K562 (cell line): ENCODE results near the gene SAMD4A. TPM values are rescaled to one million over a fixed set of nuclear protein-coding genes. Genes with fewer than 3 reads are reported as not detected.
A peak's percentile ranks its signal among the peaks of the same experiment; 100 is the strongest.

Experiments
- BHLHE40 ChIP-seq: IDR thresholded peaks from 2 replicates; pipeline ENCODE4 v1.6.1; 2011; ENCODE audit warnings: low read length, improper control_type of control experiment
- CBFA2T2 ChIP-seq: fragments of 450-650 bp; conservative IDR thresholded peaks from 2 replicates; pipeline ENCODE4 v1.6.1; 2017; ENCODE audit warnings: mild to moderate bottlenecking
- CXXC5 ChIP-seq: fragments of 250-450 bp; sonication (Bioruptor Pico); IDR thresholded peaks from 2 replicates; pipeline ENCODE4 v1.8.0; 2022; ENCODE audit warnings: inconsistent platforms, mild to moderate bottlenecking, moderate library complexity
- NRF1 ChIP-seq, 2 experiments: fragments of 450-650 bp; IDR thresholded peaks in 1 of 2; conservative IDR thresholded peaks in 1 of 2; 2 replicates each; pipeline ENCODE4 v1.6.1; 2014; ENCODE audit warnings: mild to moderate bottlenecking in 2 of 2
- SMARCC2 ChIP-seq: fragments of 450-650 bp; IDR thresholded peaks from 2 replicates; pipeline ENCODE4 v1.6.1; 2017; ENCODE audit warnings: antibody characterized with exemption, moderate library complexity, mild to moderate bottlenecking, low read depth
- SRSF1 ChIP-seq: fragments of 200-400 bp; formaldehyde crosslinking; IDR thresholded peaks from 2 replicates; pipeline ENCODE4 v1.6.1; 2017; ENCODE audit warnings: mild to moderate bottlenecking, low read depth, low read length, moderate library complexity
- STAG1 ChIP-seq: sonication (generic); formaldehyde crosslinking; IDR thresholded peaks from 2 replicates; pipeline ENCODE4 v1.5.0; 2020; ENCODE audit warnings: missing genetic modification reagents, borderline replicate concordance
- WHSC1 ChIP-seq: IDR thresholded peaks from one replicate; pipeline ENCODE4 v1.6.1; 2012; ENCODE audit warnings: low read length, control low read depth, inconsistent platforms
- ZBTB8A ChIP-seq: fragments of 450-650 bp; IDR thresholded peaks from 2 replicates; pipeline ENCODE4 v1.6.1; 2018; ENCODE audit warnings: mild to moderate bottlenecking, moderate library complexity; ENCODE audit not compliant: partially characterized antibody
- ZNF124 ChIP-seq: sonication (generic); formaldehyde crosslinking; IDR thresholded peaks from 2 replicates; pipeline ENCODE4 v1.8.1; 2022; ENCODE audit warnings: missing genetic modification reagents
- ZNF408 ChIP-seq: fragments of 250-450 bp; sonication (Bioruptor Pico); IDR thresholded peaks from 2 replicates; pipeline ENCODE4 v1.4.0; 2020; ENCODE audit warnings: low read depth, mild to moderate bottlenecking, moderate library complexity
- polyA plus RNA-seq, 8 experiments: library from polyadenylated mRNA; depleted of rRNA in 4 of 8; stranded (reverse) in 5 of 8; unstranded in 3 of 8; fragments of >200 nt; fragmentation: Nextera tagmentation in 2 of 8; fragmentation: Illumina TruSeq in 1 of 8; extraction: Ambion mirVana in 2 of 8; extraction: Trizol in 1 of 8; gene quantifications; 2 replicates each; pipeline versions ENCODE4 v1.2.1 to v1.2.3, GENCODE V29; 2011 to 2014; ENCODE audit warnings: inconsistent platforms in 1 of 8, missing spikeins in 1 of 8
- total RNA-seq, 7 experiments: library from RNA; depleted of rRNA in 6 of 7; stranded (reverse); fragments of >200 nt in 6 of 7; fragmentation: Illumina TruSeq in 2 of 7; extraction: Trizol in 2 of 7; gene quantifications; 2 replicates each; pipeline versions ENCODE4 v1.2.1 to v1.2.3, GENCODE V29; 2011 to 2021; ENCODE audit warnings: low replicate concordance in 1 of 7
- TF ChIP-seq, protein P1 (sequence below), 2 experiments: fragments of 450-650 bp in 1 of 2; IDR thresholded peaks; 2 replicates each; pipeline ENCODE4 v1.6.1; 2011 to 2017; ENCODE audit warnings: low read depth in 2 of 2, antibody characterized with exemption in 1 of 2, borderline replicate concordance in 1 of 2, low read length in 1 of 2, mild to moderate bottlenecking in 1 of 2, mixed read lengths in 1 of 2; ENCODE audit not compliant: control insufficient read depth in 1 of 2
- TF ChIP-seq, protein P2 (sequence below): fragments of 450-650 bp; IDR thresholded peaks from 2 replicates; pipeline ENCODE4 v1.7.0; 2016; ENCODE audit warnings: borderline replicate concordance
- TF ChIP-seq, protein P3 (sequence below): fragments of 250-450 bp; sonication (Bioruptor Pico); IDR thresholded peaks from 2 replicates; pipeline ENCODE4 v1.4.0; 2020; ENCODE audit warnings: mild to moderate bottlenecking
- TF ChIP-seq, protein P4 (sequence below), 2 experiments: fragments of 250-450 bp in 1 of 2; fragments of 450-650 bp in 1 of 2; sonication (Bioruptor Pico) in 1 of 2; IDR thresholded peaks; 2 replicates each; pipeline versions ENCODE4 v1.6.1 to v1.8.0; 2016 to 2021; ENCODE audit warnings: mild to moderate bottlenecking in 2 of 2, moderate library complexity in 2 of 2, missing compliant biosample characterization in 1 of 2, missing genetic modification characterization in 1 of 2
- TF ChIP-seq, protein P5 (sequence below): fragments of 450-650 bp; formaldehyde crosslinking; IDR thresholded peaks from 2 replicates; pipeline ENCODE4 v1.4.0; 2020; ENCODE audit warnings: mild to moderate bottlenecking, mixed read lengths

The SAMD4A gene
- total and polyA plus RNA-seq, 9 of the 15 experiments (the other 6 are each of a cell fraction or from before 2014, with no cell fraction given) = 0.66 to 6.8 (median 3.3) TPM

DNA sequence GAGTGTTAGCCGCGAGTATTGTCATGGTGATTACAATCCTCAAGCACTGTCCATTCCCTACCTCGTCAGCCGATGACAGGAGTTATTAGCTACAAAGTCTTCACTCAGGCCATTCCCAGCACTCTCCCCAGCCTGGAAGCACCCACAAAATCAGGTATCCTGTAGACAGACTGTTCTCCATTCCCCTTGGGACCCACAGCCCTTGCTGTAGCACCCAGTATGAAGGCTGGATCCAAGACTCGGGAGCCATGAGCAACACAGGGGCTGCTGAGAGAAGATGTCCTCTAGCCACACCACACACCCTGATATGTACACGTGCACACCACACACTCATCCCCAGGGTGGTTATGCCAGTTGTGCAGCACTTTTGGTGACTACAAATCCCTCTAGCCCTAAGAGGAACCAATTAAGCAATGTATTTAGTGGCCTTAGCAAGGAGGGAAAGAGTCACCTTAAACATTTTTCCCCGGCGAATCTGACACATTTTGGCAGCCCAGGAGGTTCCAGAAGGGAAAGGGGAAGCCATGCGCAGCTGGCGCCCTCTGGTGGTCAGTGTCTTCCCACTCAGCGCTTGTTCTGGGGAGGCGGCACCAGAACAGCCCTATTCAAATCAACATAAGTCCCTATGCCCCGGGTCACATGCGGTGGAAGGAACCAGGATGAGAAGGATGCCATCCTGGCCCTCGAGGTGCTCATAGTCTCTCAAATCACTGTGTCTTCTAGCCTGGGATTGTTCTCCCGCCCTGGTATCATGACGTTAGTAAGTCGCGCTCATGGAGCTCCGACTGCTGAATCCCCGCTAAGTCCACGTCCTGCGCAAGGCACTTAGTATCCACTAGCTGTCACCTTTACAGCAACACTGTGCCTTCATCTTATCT lies 238.8 kb downstream of the SAMD4A start (continued):
- TF ChIP-seq, protein P1, sequence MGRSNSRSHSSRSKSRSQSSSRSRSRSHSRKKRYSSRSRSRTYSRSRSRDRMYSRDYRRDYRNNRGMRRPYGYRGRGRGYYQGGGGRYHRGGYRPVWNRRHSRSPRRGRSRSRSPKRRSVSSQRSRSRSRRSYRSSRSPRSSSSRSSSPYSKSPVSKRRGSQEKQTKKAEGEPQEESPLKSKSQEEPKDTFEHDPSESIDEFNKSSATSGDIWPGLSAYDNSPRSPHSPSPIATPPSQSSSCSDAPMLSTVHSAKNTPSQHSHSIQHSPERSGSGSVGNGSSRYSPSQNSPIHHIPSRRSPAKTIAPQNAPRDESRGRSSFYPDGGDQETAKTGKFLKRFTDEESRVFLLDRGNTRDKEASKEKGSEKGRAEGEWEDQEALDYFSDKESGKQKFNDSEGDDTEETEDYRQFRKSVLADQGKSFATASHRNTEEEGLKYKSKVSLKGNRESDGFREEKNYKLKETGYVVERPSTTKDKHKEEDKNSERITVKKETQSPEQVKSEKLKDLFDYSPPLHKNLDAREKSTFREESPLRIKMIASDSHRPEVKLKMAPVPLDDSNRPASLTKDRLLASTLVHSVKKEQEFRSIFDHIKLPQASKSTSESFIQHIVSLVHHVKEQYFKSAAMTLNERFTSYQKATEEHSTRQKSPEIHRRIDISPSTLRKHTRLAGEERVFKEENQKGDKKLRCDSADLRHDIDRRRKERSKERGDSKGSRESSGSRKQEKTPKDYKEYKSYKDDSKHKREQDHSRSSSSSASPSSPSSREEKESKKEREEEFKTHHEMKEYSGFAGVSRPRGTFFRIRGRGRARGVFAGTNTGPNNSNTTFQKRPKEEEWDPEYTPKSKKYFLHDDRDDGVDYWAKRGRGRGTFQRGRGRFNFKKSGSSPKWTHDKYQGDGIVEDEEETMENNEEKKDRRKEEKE (IDR thresholded peaks at IDR 0.05; ENCODE audit: borderline replicate concordance in 1 of 2, control insufficient read depth in 1 of 2, low read depth in 2 of 2, low read length in 1 of 2) = no peak
- no peak for TF ChIP-seq SMARCC2
- TF ChIP-seq, protein P2, sequence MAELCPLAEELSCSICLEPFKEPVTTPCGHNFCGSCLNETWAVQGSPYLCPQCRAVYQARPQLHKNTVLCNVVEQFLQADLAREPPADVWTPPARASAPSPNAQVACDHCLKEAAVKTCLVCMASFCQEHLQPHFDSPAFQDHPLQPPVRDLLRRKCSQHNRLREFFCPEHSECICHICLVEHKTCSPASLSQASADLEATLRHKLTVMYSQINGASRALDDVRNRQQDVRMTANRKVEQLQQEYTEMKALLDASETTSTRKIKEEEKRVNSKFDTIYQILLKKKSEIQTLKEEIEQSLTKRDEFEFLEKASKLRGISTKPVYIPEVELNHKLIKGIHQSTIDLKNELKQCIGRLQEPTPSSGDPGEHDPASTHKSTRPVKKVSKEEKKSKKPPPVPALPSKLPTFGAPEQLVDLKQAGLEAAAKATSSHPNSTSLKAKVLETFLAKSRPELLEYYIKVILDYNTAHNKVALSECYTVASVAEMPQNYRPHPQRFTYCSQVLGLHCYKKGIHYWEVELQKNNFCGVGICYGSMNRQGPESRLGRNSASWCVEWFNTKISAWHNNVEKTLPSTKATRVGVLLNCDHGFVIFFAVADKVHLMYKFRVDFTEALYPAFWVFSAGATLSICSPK = no peak
- TF ChIP-seq ZNF408 = no peak
- no peak for TF ChIP-seq ZBTB8A
- no peak; a peak in 1 of 4 replicates for TF ChIP-seq NRF1 (conservative IDR thresholded peaks at IDR 0.05 in 1 of 2, IDR thresholded peaks at IDR 0.05 in 1 of 2)
- TF ChIP-seq CBFA2T2 = no peak
- TF ChIP-seq STAG1 = peak; percentile 72; the same call in 1 of the 2 replicates
- TF ChIP-seq, protein P3, sequence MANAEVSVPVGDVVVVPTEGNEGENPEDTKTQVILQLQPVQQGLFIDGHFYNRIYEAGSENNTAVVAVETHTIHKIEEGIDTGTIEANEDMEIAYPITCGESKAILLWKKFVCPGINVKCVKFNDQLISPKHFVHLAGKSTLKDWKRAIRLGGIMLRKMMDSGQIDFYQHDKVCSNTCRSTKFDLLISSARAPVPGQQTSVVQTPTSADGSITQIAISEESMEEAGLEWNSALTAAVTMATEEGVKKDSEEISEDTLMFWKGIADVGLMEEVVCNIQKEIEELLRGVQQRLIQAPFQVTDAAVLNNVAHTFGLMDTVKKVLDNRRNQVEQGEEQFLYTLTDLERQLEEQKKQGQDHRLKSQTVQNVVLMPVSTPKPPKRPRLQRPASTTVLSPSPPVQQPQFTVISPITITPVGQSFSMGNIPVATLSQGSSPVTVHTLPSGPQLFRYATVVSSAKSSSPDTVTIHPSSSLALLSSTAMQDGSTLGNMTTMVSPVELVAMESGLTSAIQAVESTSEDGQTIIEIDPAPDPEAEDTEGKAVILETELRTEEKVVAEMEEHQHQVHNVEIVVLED (CRISPR knock-in tag) = no peak
- peak; percentile 42; the same call in 1 of the 2 replicates for TF ChIP-seq BHLHE40
- TF ChIP-seq WHSC1 = no peak
- TF ChIP-seq, protein P4, sequence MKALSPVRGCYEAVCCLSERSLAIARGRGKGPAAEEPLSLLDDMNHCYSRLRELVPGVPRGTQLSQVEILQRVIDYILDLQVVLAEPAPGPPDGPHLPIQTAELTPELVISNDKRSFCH (CRISPR knock-in tag; IDR thresholded peaks at IDR 0.05) = no peak
- TF ChIP-seq, protein P4 (tag; IDR thresholded peaks at IDR 0.05) = no peak
- TF ChIP-seq, protein P5, sequence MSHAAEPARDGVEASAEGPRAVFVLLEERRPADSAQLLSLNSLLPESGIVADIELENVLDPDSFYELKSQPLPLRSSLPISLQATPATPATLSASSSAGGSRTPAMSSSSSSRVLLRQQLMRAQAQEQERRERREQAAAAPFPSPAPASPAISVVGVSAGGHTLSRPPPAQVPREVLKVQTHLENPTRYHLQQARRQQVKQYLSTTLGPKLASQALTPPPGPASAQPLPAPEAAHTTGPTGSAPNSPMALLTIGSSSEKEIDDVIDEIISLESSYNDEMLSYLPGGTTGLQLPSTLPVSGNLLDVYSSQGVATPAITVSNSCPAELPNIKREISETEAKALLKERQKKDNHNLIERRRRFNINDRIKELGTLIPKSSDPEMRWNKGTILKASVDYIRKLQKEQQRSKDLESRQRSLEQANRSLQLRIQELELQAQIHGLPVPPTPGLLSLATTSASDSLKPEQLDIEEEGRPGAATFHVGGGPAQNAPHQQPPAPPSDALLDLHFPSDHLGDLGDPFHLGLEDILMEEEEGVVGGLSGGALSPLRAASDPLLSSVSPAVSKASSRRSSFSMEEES = no peak
- no peak for TF ChIP-seq ZNF124 (CRISPR knock-in tag)
- TF ChIP-seq SRSF1 = no peak
- no peak for TF ChIP-seq CXXC5 (CRISPR knock-in tag)
